Posterior vena cava (tissue), 2 donors: ENCODE results near the gene GLI3. TPM values are rescaled to one million over a fixed set of nuclear protein-coding genes. Genes with fewer than 3 reads are reported as not detected.

Source experiments
- DNase-seq: peaks from one replicate; pipeline ENCODE4 v3.0.0-alpha.2; 2020; ENCODE audit warnings: low spot score
- intact Hi-C, 2 donors: fragments of 100-400 bp; cut with DNase I; formaldehyde crosslinking; loops; one replicate each; pipeline versions ENCODE4 v1.14.1 to v1.14.2; 2022 to 2023
- total RNA-seq, 2 donors: library from RNA; stranded (reverse); fragmentation: NEBNext Ultra II Directional; extraction: Animal tissue kit (Norgen Biotek cat#: 25700); gene quantifications; one replicate each; pipeline ENCODE4 v1.2.1, GENCODE V29; 2021
- donor health status: DM: yes; HTN: yes; CAD: no.
- donor health status: DM: yes; HTN: yes; CAD: no.

GLI3 gene
- total RNA-seq, 2 donors from 2014 or later: 24.8 to 27.2 TPM

GRCh38 chr7:42189535-42189934 lies 47.5 kb downstream of the GLI3 start:
- intact Hi-C loops: no loop called here
- no peak for DNase-seq

DNA sequence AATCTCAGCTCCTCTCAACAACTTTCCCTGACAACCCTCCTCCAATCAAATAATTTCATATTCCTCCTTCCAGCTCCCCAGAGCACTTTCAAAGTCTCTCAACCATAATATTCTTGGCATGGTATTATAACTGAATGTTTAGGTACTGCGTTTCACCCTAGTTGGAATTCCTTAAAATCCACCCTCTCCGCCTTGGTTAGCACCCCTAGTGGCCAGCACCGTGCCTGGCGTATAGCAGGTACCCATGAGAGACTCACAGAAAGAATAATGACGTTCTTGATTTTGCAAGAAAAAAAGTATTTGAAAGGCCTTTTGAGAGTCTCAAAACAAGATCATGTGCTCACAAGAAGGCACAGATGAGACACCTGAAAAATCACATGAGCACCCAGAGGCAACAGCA lies 50.9 kb downstream of the GLI3 start:
- no peak for DNase-seq
- intact Hi-C loops: no loop called here

GRCh38 chr7:42185726-42186125 lies 51.3 kb downstream of the GLI3 start:
- DNase-seq: no peak
- intact Hi-C loops: no loop called here

- DNase-seq: no peak
- intact Hi-C loops: no loop called here
Observed at GRCh38 chr7:42183547-42183946, 53.5 kb downstream of the GLI3 start.

- intact Hi-C loops: no loop called here
- DNase-seq: no peak
Observed at GRCh38 chr7:42181566-42181965, 55.4 kb downstream of the GLI3 start.

DNA sequence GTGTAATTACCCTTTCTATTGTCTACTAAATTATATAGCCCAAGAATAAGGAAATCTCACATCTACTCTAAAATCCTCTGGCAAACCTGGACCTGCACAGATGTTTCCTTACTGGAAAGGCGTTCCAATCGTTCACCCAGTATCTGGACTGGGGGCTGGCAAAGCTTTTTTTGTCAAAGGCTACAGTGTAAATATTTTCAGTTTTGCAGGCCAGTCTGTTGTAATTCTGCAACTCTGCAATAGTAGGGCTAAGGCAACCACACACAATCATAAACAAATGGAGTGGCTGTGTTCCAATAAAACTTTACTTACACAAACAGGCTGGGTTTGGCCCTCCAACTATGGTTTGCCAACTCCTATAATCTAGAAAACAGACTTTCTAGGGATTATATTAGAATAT lies 56.2 kb downstream of the GLI3 start:
- intact Hi-C loops: no loop called here
- DNase-seq: no peak

DNA sequence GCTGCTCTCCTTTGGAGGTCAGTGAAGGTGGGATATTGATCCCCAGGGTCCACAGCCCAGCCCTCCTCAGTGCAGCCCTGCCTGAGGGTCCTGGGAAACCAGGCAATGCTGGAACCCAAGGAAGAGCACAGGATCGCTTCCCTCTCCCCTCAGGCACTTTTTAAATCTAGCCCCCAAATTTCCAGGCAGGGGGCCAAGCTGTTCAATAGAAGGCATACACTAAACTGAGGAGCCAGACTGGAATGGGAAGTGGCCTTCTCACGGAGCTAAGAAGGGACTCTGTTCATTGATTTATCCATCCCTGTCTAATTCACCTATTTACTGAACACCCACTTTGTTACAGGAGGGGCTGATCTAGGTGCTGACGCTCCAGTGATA lies 60.3 kb downstream of the GLI3 start:
- DNase-seq: no peak
- intact Hi-C loops: no loop called here

DNA sequence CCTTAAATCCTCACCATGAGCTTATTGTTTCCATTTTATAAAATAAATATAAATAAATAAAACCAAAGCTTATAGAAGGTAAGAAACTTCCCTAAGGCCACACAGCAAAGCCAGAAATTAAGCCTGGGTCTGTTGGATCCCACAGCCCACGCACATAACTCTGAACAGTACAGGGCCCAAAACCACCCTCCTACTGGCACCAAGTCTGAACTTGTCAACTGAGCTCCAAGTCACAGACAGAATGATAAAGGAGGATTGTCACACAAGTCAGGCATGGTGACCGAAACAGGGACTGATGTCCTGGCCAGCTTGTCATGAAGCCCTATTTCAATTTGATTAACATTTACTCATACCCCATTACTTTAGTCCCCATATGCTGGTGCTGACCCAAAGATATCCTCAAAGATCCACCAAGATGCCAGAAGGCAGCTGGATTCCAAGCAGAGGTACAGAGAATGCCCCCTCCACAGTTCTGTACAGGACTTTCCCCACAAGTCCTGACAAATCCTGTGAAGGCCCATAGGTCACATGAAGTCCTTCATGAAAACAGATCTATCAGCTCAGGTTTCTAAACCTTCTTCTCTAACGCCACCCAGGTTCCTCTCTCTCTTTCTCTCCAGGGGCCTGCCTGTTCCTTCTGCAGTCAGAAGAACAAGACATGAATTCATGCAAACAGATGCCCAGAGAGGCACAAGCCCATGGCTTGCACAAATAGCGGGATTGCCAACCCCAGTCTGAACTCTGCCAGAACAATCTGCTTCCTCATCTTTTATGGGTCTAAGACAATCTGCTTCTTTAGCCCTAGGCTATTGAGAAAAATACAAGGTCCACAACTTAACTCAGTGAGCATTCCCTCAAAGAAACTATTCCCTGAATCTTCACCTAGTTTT lies 60.9 kb downstream of the GLI3 start:
- DNase-seq: no peak
- intact Hi-C loops: no loop called here

GRCh38 chr7:42174391-42174912 lies 62.6 kb downstream of the GLI3 start:
- DNase-seq: no peak
- intact Hi-C loops: no loop called here

GRCh38 chr7:42170724-42171123 lies 66.3 kb downstream of the GLI3 start:
- intact Hi-C loops: no loop called here

GRCh38 chr7:42168512-42168911 lies 68.5 kb downstream of the GLI3 start:
- intact Hi-C loops: no loop called here
- no peak for DNase-seq

More at GRCh38 chr7:42170724-42171123, 66.3 kb downstream of the GLI3 start:
- DNase-seq: no peak

DNA sequence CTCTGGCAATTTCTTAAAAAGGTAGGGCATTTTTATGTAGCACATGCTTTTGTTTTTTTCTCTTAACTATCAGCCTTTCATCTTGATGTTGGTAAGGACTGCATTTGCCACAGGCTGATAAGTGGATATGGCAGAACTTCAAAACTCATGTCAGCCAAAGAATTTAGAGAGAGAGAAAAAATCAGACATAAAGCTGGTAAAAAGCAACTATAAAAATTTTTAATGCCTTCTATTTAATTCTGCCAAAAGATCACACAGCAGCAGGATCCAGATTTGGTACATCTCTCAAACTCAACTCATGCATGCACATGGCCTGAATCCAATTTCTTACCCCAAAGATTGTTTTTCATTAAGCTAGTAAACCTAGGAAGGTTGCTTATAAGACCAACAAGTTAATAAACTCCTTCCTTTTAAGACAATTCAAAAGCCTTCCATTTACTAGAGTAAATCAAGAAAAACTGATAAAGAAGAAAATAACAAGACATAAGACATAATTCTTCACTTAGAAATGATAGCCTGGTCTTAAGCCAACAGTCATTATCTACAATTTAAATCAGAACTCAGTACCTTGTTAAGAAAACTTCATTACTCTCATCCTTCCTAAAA lies 69.3 kb downstream of the GLI3 start:
- intact Hi-C loops: no loop called here
- no peak for DNase-seq

GRCh38 chr7:42167206-42167605 lies 69.8 kb downstream of the GLI3 start:
- DNase-seq: no peak
- intact Hi-C loops: no loop called here

- intact Hi-C loops: no loop called here
Observed at GRCh38 chr7:42164881-42165428, 72.1 kb downstream of the GLI3 start.

DNA sequence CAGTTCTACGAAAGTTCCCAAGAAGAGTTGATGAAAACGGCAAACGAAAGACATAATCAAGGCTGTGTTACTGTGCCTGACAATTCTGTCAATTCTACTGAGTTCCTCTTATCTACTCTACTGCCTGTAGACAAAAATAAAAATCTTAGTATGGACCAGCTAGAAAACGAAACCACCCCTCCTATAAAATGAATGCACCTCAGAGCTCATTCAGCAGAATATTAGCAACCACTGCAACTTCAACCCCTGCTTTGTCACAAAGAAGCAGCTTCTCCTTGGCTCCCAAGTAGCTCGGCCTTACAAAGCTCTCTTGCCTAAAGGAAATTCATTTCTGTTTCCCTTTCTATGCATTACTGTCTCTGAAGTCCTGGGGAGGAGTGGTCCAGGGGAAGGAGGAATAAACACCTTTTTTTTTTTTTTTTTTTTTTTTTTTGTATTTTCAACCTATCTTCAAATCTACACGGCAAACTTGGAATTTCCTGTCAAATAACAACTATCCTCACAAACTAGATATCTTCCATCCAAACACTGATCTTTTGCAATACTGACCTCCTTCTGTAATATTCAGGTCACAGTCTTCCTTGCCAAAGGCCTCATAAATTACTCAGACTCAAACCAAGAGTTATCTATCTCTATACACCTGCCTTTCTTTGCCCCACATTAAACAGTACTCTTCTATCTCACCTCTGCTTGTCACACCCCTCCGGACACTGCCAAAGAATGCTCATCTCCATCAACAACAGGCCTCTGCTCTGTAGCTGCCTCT lies 74.3 kb downstream of the GLI3 start:
- no peak for DNase-seq
- intact Hi-C loops: no loop called here

More at GRCh38 chr7:42164881-42165428, 72.1 kb downstream of the GLI3 start:
- DNase-seq: no peak

- no peak for DNase-seq
- intact Hi-C loops: no loop called here
Observed at GRCh38 chr7:42161719-42162118, 75.3 kb downstream of the GLI3 start.

GRCh38 chr7:42161110-42161509 lies 75.9 kb downstream of the GLI3 start:
- DNase-seq: no peak
- intact Hi-C loops: no loop called here

DNA sequence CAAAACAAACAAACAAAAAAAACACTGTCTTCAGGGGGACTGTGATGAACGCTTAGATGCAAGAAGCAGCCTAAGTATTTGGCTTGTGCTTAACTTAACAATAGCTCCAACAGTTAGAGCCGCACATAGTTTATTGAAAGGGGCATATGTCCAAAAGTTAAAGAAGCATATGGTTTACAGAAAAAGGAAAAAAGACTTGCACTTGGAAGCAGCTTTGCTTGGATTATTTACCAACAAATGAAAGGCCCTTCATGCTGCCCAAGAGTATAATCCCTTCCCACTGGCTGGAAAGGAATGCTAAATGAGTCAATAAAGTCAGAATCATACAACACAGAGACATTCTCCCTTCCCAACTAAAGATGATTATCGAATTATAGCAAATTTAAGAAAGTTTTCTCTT lies 77.9 kb downstream of the GLI3 start:
- intact Hi-C loops: no loop called here
- no peak for DNase-seq

GRCh38 chr7:42156967-42157721 lies 79.9 kb downstream of the GLI3 start:
- intact Hi-C loops: no loop called here
- no peak for DNase-seq
